Measurements from ENCODE around the gene RAB43. TPM values are rescaled to one million over a fixed set of nuclear protein-coding genes. Genes with fewer than 3 reads are reported as not detected.
A peak's percentile ranks its signal among the peaks of the same experiment; 100 is the strongest.
"Not testable (repeated sequence)": the region's sequence is repeated elsewhere in the genome, so short reads cannot be mapped to it uniquely, and the experiment has no call there.

Gene RAB43
- polyA plus RNA-seq (ENCODE audit: insufficient read length) = 4.0 TPM
- long read RNA-seq, donor 1, full-length matches to known transcripts = 7 of 7 reads
- long read RNA-seq, donor 1, partial matches to known transcripts = 0 of 7 reads
- long read RNA-seq, donor 1, other reads (novel, unspliced or antisense) = 0 of 7 reads
- long read RNA-seq, donor 2, full-length matches to known transcripts = 9 of 9 reads
- long read RNA-seq, donor 2, partial matches to known transcripts = 0 of 9 reads
- long read RNA-seq, donor 2, other reads (novel, unspliced or antisense) = 0 of 9 reads
- long read RNA-seq, donor 3, full-length matches to known transcripts = 8 of 8 reads
- long read RNA-seq, donor 3, partial matches to known transcripts = 0 of 8 reads
- long read RNA-seq, donor 3, other reads (novel, unspliced or antisense) = 0 of 8 reads
- long read RNA-seq, donor 4 = 0 reads
- long read RNA-seq, donor 5, full-length matches to known transcripts = 5 of 5 reads
- long read RNA-seq, donor 5, partial matches to known transcripts = 0 of 5 reads
- long read RNA-seq, donor 5, other reads (novel, unspliced or antisense) = 0 of 5 reads
- long read RNA-seq, donor 6, full-length matches to known transcripts = 3 of 3 reads
- long read RNA-seq, donor 6, partial matches to known transcripts = 0 of 3 reads
- long read RNA-seq, donor 6, other reads (novel, unspliced or antisense) = 0 of 3 reads
- long read RNA-seq, donor 7, full-length matches to known transcripts = 6 of 6 reads
- long read RNA-seq, donor 7, partial matches to known transcripts = 0 of 6 reads
- long read RNA-seq, donor 7, other reads (novel, unspliced or antisense) = 0 of 6 reads
- long read RNA-seq, donor 8, full-length matches to known transcripts = 3 of 3 reads
- long read RNA-seq, donor 8, partial matches to known transcripts = 0 of 3 reads
- long read RNA-seq, donor 8, other reads (novel, unspliced or antisense) = 0 of 3 reads

DNA sequence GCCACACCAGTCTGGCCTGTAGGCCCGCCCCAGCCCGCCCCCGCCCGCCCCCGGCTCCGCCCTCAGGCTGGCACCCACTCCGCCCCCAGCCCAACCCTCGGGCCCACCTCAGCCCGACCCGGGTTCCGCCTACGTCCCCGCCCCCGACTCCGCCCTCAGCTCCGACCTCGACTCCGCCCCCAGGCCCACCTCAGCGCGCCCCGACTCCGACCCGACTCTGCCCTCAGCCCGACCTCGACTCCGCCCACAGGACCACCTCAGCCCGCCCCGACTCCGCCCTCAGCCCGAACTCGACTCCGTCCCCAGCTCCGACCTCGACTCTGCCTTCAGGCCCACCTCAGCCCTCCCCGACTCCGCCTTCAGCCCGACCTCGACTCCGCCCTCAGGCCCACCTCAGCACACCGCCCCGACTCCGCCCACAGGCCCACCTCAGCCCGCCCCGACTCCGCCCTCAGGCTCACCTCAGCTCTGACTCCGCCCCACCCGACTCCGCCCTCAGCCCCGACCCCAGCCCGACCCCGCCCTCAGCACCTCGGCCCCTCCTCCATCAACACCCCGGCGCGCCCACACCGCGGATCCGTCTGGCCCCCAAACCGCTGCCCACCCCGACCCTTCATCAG lies at the start of gene RAB43:
Gene RAB43 (minus strand): TSS at position 13 of the 620 bp plus-strand sequence. CDS start 315 bp downstream, outside the sequence.
- DNase-seq = peak; percentile 88

DNA sequence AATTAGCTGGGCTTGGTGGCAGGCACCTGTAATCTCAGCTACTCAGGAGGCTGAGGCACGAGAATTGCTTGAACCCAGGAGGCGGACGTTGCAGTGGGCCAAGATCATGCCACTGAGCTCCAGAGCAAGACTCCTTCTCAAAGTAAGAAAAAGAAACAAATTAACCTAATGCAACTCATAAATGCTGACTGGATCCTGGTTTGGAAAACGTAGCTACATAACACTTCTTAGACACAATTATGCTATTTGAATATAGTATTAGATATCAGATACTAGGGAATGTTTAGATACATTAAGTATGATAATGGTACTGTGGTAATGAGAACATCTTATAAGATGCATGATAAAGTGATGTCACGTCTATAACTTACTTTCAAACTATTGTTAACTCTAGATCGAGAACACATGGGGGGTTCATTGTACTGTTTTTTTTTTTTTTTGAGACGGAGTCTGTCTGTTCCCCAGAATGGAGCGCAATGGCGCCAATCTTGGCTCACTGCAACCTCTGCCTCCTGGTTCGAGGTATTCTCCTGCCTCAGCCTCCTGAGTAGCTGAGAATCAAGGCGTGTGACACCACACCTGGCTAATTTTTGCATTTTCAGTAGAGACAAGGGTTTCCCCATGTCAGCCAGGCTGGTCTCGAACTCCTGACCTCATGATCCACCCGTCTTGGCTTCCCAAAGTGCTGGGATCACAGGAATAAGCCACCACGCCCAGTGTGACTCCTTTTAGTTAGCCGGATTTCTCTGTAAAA lies 45.2 kb upstream of the RAB43 start:
- no peak for DNase-seq

GRCh38 chr3:129165594-129165993 lies 44.0 kb upstream of the RAB43 start:
- not testable (repeated sequence) for DNase-seq

GRCh38 chr3:129164500-129164899 lies 42.9 kb upstream of the RAB43 start:
- DNase-seq = no peak

- DNase-seq = no peak
These were observed 41.4 kb upstream of the RAB43 start for GRCh38 chr3:129162729-129163579.

DNA sequence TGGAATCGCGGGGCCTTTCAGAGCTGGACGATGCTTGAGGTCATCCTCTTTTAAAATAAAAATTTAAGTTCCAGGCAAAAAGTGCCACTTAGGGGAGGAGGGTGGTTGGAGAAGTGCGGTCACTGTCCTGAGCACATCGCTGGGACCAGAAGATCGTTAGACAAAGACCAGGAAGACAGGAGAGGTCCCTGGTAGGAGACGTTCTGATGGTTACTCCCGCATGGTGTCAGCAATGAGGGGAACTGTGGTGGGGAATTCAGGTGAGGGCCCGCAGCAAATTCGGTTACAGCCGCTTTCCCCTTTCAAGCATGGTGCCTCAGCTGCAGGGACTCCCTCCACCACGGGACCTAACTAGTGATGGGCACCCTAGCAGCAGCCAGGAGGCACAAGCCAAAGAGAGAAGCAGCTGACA lies 40.3 kb upstream of the RAB43 start:
- no peak for DNase-seq

DNA sequence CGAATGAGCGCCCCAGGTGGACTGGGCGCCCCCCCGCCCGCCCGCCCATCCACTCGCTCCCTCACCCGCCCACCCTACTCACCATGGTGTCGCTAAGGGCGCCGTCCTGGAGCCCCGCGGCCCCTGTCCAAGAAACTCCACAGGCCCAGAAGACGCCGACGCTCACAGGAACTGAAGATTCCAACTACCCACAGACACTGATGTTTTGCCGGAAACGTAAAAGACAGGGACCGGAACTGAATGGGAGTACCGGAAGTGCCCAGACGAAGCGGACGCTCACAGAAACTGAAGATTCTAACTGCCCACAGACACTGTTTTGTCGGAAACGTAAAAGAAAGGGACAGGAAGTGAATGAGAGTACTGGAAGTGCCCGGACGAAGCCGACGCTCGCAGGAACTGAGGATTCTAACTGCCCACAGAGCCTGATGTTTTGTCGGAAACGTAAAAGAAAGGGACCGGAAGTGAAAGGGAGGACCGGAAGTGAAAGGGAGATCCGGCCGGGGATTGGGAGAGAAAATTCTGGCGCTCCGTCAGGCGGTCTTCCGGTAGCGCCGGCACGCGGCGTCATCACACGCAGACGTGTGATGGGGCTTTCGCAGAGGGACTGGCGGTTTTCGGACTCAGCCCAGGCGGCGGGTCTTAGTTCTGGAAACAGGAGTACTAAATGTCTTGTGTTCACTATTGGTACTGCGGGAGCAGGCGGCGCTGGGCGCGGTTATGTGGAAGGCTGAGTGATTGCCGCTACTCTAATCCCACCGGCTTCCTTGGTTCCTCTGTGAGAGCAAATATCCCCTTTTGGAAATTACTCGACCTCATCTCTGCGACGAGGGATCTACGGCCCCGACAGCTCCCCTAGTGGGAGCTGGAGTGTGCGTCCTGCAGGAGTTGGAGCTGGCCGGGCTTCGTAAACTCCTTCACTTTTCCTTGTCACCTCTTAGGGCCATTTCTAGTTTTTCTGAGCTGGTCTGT lies 39.6 kb upstream of the RAB43 start, which contains the start of gene ISY1:
Gene ISY1 (minus strand): TSS at position 173 of the 969 bp plus-strand sequence. CDS start 88 bp downstream, at position 85.
- DNase-seq = peak; percentile 98

GRCh38 chr3:129144786-129145185 lies 23.2 kb upstream of the RAB43 start:
- DNase-seq = no peak

GRCh38 chr3:129141011-129141410 lies 19.4 kb upstream of the RAB43 start:
- not testable (repeated sequence) for DNase-seq

DNA sequence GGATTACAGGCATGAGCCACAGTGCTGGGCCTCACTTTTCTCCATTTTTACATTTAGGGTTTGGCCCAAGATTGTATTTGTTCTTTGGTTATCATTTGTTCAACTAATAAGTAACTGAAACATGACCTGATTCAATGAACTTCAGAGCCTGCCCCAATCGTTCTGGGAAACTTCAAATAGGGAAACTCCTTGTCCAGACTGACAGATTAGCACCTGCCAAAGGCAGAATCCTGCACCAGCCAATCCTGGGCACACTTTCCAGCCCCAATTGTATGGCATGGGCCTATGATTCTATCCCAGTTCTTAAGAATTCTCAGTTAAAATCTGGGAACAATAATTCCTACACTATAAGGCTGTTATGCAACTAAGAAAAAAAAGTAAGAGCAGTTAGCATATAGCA lies 18.3 kb upstream of the RAB43 start:
- no peak for DNase-seq

DNA sequence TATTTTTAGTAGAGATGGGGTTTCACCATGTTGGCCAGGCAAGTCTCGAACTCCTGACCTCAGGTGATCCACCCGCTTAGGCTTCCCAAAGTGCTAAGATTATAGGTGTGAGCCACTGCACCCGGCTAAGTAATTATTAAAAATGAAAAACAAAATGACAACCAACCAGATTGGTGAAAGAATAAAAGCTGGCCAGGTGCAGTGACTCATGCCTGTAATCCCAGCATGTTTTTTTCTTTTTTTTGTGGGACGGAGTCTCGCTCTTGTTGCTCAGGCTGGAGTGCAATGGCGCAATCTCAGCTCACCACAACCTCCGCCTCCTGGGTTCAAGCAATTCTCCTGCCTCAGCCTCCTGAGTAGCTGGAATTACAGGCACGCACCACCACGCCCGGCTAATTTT lies 14.7 kb upstream of the RAB43 start:
- DNase-seq = not testable (repeated sequence)

DNA sequence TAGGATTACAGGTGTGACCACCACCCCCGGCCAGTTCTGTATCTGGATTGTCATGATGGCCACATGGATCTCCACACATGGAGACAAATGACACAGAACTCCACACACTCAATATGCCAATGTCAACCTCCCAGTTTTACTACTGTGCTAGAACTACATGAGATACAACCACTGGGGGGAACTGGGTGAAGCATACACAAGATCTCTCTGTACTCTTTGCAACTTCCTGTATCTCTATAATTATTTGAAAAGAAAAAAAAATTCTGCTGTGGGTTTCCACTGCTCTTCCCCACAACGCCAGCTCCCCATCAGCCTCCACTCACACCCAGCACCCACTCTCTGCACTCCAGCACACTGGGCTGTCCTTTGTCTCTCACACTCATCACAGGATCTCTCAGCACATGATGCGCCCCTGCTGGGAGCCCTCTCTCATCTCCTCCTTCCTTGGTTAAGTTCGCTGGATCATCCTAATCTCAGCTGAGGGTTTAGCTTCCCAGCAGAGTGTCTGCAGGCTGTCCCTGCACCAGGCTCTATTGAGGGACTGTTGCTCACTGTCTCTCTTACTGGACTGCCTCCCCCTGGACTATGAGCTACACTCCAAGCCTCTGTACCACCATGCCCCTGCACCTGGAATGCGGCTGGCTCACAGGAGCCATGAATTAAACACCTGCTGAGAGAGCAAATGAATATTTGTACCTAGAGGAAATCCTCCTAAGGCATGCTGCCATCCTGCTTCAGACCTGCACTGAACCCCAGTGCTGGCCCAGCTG lies 10.7 kb upstream of the RAB43 start:
- DNase-seq = no peak

- DNase-seq = no peak
These were observed 10.0 kb upstream of the RAB43 start for GRCh38 chr3:129131465-129132088.

DNA sequence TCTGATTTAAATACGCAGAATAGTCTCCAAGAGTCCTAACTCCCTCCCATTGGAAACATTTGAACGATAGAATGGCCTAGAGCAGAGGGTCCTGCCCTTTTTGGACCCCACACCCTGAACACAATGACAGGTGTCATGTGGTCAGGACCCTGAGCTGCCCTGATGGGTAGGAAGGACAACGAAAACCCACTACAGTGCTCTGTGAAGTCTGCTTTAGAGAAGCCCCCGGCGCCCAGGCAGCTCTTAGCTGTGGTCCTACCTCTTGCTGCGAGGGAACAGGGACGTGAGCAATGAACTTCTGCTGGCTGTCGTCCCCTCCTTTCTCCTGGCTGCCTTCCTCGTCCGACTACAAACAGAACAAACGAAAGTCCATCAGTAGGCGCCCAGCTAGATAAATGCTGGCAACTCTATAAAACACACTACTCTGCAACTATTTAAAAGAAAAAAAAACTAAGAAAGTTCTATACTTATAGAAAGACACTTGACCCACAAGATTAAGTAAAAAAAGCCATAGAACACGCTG lies 8.7 kb upstream of the RAB43 start:
- DNase-seq = no peak

GRCh38 chr3:129128357-129129155 lies 7.0 kb upstream of the RAB43 start:
- DNase-seq = no peak

- DNase-seq = no peak
These were observed 5.2 kb upstream of the RAB43 start for GRCh38 chr3:129126726-129127280.

Data from left kidney (tissue), 8 donors.